Right lobe of liver (tissue), 4 donors: ENCODE data around the gene ING5.

Experiments used
- POLR2A ChIP-seq: fragments of 450-650 bp; IDR thresholded peaks from one replicate; pipeline ENCODE4 v1.6.1; 2017; ENCODE audit warnings: antibody characterized with exemption, mild to moderate bottlenecking
- TF ChIP-seq, protein P1 (sequence below), 4 donors: fragments of 200-600 bp in 3 of 4; fragments of 450-650 bp in 1 of 4; IDR thresholded peaks; one replicate each; pipeline versions ENCODE4 v1.5.1 to v1.8.0; 2016 to 2022; ENCODE audit warnings: antibody characterized with exemption in 4 of 4, mild to moderate bottlenecking in 2 of 4
- donor health status: DM: no; HTN: no; CAD: no.
- donor health status: DM: no; HTN: no; CAD: no.
- donor health status: DM: no; HTN: yes; CAD: no.

DNA sequence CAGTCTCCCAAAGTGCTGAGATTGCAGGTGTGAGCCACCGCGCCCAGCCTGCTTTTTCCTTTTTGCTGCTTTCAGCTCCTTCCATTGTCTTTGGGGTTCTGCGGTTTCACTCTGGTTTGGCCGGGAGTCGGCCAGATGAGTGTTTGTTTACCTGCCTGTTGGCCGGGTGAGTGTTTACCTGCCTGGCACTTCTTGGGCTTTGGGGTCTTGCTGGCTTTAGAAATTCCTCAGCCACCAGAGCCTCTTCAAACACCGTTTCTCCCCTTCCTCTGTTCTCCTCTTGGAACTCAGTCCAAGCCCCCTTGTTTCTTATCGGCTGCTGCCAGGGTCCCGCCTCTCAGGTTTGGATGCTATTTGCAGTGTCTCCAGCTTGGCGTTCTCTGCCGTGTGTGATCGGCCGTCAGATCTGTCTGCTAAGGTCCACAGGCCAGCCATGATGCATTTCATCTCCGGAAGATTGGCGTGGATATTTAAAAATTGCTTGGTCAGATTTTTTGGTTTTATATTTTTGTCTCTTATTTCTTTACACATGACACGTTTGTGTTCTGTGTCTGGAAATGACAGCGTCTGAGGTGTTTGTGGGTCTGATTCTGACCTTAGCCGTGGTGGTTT is 60.6 kb downstream of the ING5 start:
- TF ChIP-seq, protein P1, sequence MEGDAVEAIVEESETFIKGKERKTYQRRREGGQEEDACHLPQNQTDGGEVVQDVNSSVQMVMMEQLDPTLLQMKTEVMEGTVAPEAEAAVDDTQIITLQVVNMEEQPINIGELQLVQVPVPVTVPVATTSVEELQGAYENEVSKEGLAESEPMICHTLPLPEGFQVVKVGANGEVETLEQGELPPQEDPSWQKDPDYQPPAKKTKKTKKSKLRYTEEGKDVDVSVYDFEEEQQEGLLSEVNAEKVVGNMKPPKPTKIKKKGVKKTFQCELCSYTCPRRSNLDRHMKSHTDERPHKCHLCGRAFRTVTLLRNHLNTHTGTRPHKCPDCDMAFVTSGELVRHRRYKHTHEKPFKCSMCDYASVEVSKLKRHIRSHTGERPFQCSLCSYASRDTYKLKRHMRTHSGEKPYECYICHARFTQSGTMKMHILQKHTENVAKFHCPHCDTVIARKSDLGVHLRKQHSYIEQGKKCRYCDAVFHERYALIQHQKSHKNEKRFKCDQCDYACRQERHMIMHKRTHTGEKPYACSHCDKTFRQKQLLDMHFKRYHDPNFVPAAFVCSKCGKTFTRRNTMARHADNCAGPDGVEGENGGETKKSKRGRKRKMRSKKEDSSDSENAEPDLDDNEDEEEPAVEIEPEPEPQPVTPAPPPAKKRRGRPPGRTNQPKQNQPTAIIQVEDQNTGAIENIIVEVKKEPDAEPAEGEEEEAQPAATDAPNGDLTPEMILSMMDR (IDR thresholded peaks at IDR 0.05), result no peak
- TF ChIP-seq POLR2A, result no peak
